ENCODE measurements around the gene INVS. TPM values are rescaled to one million over a fixed set of nuclear protein-coding genes. Genes with fewer than 3 reads are reported as not detected.
"Not testable (repeated sequence)": the region's sequence is repeated elsewhere in the genome, so short reads cannot be mapped to it uniquely, and the experiment has no call there.

Gene INVS
- total RNA-seq, 1 experiment from 2014 or later: 27.0 TPM

- in situ Hi-C loops (cut with HindIII; ENCODE audit: low sequenced_read_pairs): no loop called here
- DNase-seq (ENCODE audit: low spot score): no peak
Measured at GRCh38 chr9:100221538-100221937, 122.5 kb downstream of the INVS start.

- in situ Hi-C loops (cut with HindIII; ENCODE audit: low sequenced_read_pairs): no loop called here
- DNase-seq (ENCODE audit: low spot score): peak; percentile 66
Measured at GRCh38 chr9:100222674-100223073, 123.6 kb downstream of the INVS start.

- no peak for DNase-seq (ENCODE audit: low spot score)
- in situ Hi-C loops (cut with HindIII; ENCODE audit: low sequenced_read_pairs): no loop called here
Measured at GRCh38 chr9:100227636-100228035, 128.6 kb downstream of the INVS start.

GRCh38 chr9:100228352-100228869 lies 129.4 kb downstream of the INVS start:
- DNase-seq (ENCODE audit: low spot score): no peak
- in situ Hi-C loops (cut with HindIII; ENCODE audit: low sequenced_read_pairs): no loop called here

- in situ Hi-C loops (cut with HindIII; ENCODE audit: low sequenced_read_pairs): no loop called here
- no peak for DNase-seq (ENCODE audit: low spot score)
Measured at GRCh38 chr9:100229136-100229535, 130.1 kb downstream of the INVS start.

GRCh38 chr9:100229561-100229960 lies 130.5 kb downstream of the INVS start:
- no peak for DNase-seq (ENCODE audit: low spot score)
- in situ Hi-C loops (cut with HindIII; ENCODE audit: low sequenced_read_pairs): no loop called here

- in situ Hi-C loops (cut with HindIII; ENCODE audit: low sequenced_read_pairs); DNase-seq (ENCODE audit: low spot score): not testable (repeated sequence)
Measured at GRCh38 chr9:100236986-100237385, 137.9 kb downstream of the INVS start.

GRCh38 chr9:100240512-100240911 lies 141.5 kb downstream of the INVS start:
- DNase-seq (ENCODE audit: low spot score): no peak
- in situ Hi-C loops (cut with HindIII; ENCODE audit: low sequenced_read_pairs): no loop called here

GRCh38 chr9:100267211-100267610 lies 168.2 kb downstream of the INVS start:
- in situ Hi-C loops (cut with HindIII; ENCODE audit: low sequenced_read_pairs): no loop called here
- no peak for DNase-seq (ENCODE audit: low spot score)

GRCh38 chr9:100268271-100268670 lies 169.2 kb downstream of the INVS start:
- in situ Hi-C loops (cut with HindIII; ENCODE audit: low sequenced_read_pairs): no loop called here
- no peak for DNase-seq (ENCODE audit: low spot score)

- no peak for DNase-seq (ENCODE audit: low spot score)
- in situ Hi-C loops (cut with HindIII; ENCODE audit: low sequenced_read_pairs): no loop called here
Measured at GRCh38 chr9:100269656-100270055, 170.6 kb downstream of the INVS start.

GRCh38 chr9:100277166-100277979 lies 178.3 kb downstream of the INVS start:
- in situ Hi-C loops (cut with HindIII; ENCODE audit: low sequenced_read_pairs): no loop called here
- no peak for DNase-seq (ENCODE audit: low spot score)

- DNase-seq (ENCODE audit: low spot score): no peak
- in situ Hi-C loops (cut with HindIII; ENCODE audit: low sequenced_read_pairs): no loop called here
Measured at GRCh38 chr9:100281066-100281465, 182.0 kb downstream of the INVS start.

- no peak for DNase-seq (ENCODE audit: low spot score)
- in situ Hi-C loops (cut with HindIII; ENCODE audit: low sequenced_read_pairs): no loop called here
Measured at GRCh38 chr9:100281676-100282387, 182.8 kb downstream of the INVS start.

GRCh38 chr9:100282388-100282719 lies 183.3 kb downstream of the INVS start:
- DNase-seq (ENCODE audit: low spot score): no peak
- in situ Hi-C loops (cut with HindIII; ENCODE audit: low sequenced_read_pairs): no loop called here

- no peak for DNase-seq (ENCODE audit: low spot score)
- in situ Hi-C loops (cut with HindIII; ENCODE audit: low sequenced_read_pairs): no loop called here
Measured at GRCh38 chr9:100284247-100284646, 185.2 kb downstream of the INVS start.

GRCh38 chr9:100285080-100285479 lies 186.0 kb downstream of the INVS start:
- no peak for DNase-seq (ENCODE audit: low spot score)
- in situ Hi-C loops (cut with HindIII; ENCODE audit: low sequenced_read_pairs): no loop called here

- DNase-seq (ENCODE audit: low spot score): no peak
- in situ Hi-C loops (cut with HindIII; ENCODE audit: low sequenced_read_pairs): no loop called here
Measured at GRCh38 chr9:100285601-100286000, 186.6 kb downstream of the INVS start.

- no peak for DNase-seq (ENCODE audit: low spot score)
- in situ Hi-C loops (cut with HindIII; ENCODE audit: low sequenced_read_pairs): no loop called here
Measured at GRCh38 chr9:100286257-100286656, 187.2 kb downstream of the INVS start.

- DNase-seq (ENCODE audit: low spot score): no peak
- in situ Hi-C loops (cut with HindIII; ENCODE audit: low sequenced_read_pairs): no loop called here
Measured at GRCh38 chr9:100287186-100287585, 188.1 kb downstream of the INVS start.

GRCh38 chr9:100290714-100291113 lies 191.7 kb downstream of the INVS start:
- no peak for DNase-seq (ENCODE audit: low spot score)

More at GRCh38 chr9:100290714-100291113, 191.7 kb downstream of the INVS start:
- in situ Hi-C loops (cut with HindIII; ENCODE audit: low sequenced_read_pairs): no loop called here
